ENCODE data around the gene C11orf65. TPM values are rescaled to one million over a fixed set of nuclear protein-coding genes. Genes with fewer than 3 reads are reported as not detected.

Gene C11orf65, protein sequence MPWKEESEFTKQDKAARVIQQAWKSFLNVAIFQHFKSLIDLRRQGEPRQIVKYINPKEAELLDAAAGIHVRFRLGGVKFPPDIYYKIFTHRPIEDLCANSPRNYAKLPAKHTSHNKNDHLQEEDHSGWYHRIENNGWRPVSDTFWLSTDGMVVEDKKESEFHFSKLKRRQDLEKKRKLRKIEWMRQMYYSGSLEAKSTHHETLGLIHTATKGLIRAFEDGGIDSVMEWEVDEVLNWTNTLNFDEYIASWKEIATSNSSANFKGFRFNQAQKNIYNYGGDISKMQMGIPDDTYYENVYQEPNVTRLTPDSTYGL
- 0.46 and 0.49 TPM in 2 replicates for total RNA-seq (2014; rRNA removed; shearing (Covaris generic))

- Histone ChIP-seq H3K27ac (peak within 1 kb of the TSS; percentile 73), H3K4me1 (no peaks in the 10 kb centered on the region), H3K4me3 (peak within 1 kb of the TSS; percentile 65), H3K36me3 (no peaks in the 10 kb centered on the region), H3K27me3 (no peaks in the 10 kb centered on the region), H3K9me3 (replicated peaks) (no peaks in the 10 kb centered on the region)
- DNase-seq: peak; percentile 92 to 96
These were observed at the start of gene C11orf65 for GRCh38 chr11:108467091-108467823. Gene C11orf65, minus strand, starts transcription at chr11:108467529. Its CDS starts 5,970 bp downstream, at chr11:108461559.

DNA sequence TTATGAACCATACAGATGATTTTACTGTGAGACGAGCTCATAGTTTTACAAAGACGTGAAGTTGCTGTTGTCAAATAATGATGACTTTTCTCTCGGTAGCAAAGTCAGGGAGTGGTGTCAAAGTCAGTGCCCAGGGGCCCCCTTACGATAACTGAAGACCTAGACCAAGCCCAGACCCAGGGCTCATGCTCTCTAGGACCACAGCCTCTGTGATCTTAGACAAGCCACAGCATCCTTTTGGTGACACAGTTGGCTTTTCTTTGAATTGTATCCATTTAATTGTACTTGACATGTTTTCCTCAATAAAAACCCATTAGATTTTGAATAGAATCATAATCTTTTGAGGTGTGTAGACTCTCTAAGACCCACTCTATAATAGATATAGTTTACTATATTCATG, 48.8 kb upstream of the C11orf65 start:
- Histone ChIP-seq H3K27ac (no peak overlapping the region), H3K27me3 (no peaks in the 10 kb centered on the region), H3K4me1 (no peaks in the 10 kb centered on the region), H3K9me3 (replicated peaks) (no peaks in the 10 kb centered on the region), H3K36me3 (no peaks in the 10 kb centered on the region), H3K4me3 (no peak overlapping the region)
- no peak for DNase-seq

DNA sequence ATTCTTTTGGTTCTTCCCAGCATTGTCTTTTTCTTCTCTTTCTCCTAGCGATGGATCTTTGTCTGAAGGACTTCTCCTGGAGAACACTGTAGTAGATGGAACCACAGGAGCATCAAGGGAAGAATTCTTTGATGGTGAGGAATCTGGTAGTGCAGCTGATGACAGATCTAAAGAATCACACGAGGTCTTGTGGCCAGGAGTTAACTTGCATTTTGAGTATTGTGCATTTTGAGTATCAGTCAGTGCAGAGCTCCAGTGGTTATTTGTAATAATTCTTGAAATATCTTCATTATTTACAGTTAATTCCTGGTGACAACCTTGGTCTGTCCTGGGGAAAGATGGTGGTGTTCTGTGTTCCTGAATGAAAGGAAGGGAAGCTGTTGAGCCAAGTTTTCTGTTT, 45.4 kb upstream of the C11orf65 start:
- Histone ChIP-seq H3K27me3 (no peaks in the 10 kb centered on the region), H3K36me3 (no peaks in the 10 kb centered on the region), H3K4me1 (no peaks in the 10 kb centered on the region), H3K27ac (no peak overlapping the region), H3K9me3 (replicated peaks) (no peaks in the 10 kb centered on the region), H3K4me3 (no peak overlapping the region)
- no peak for DNase-seq

GRCh38 chr11:108511851-108512474, 44.6 kb upstream of the C11orf65 start:
- Histone ChIP-seq H3K4me1 (no peaks in the 10 kb centered on the region), H3K9me3 (replicated peaks) (no peaks in the 10 kb centered on the region), H3K27me3 (no peaks in the 10 kb centered on the region), H3K36me3 (no peaks in the 10 kb centered on the region), H3K4me3 (no peak overlapping the region), H3K27ac (no peak overlapping the region)
- DNase-seq: no peak

DNA sequence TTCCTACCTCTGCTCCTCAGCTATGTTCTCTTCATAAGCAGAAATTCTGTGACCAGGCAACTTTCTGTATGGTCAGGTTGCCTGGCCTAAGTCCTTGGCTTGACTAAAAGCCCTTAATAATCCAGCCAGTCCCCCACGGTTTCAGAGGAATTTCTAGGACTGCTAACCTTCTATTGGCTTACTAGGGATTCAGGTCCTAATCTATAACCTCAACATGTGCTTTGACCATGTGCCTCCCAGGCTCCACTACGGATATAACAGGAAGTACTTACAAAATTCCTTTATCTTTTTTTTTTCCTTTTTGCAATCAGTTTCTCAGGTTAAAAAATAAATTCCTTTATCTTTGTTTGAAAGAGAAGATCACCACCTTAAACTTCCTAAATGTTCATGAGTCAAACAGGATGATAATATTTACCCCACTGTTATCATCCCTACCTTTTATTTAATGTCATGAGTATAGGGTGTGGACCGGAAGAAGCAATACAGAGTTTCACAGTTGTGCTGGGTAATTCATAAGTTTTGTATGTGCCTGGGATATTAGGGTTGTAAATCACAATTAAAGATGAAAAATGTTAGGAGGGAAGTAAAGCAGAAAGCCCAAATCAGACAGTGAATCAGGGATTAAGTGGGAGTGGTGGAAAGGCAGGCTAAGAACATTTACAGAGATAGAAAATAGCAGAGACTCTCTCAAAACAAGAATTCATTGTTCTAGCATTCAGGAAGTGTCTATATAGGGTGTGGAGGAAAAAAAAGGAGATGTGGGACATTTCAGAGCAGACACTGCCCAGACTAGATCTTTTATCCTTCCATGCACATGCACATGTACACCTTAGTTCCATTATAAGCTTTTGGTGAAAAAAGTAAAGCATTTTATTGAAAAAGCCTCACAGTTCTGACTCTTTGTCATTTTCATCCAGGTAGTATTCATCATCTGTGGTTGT, 41.6 kb upstream of the C11orf65 start:
- H3K4me1 ChIP-seq: no peaks in the 10 kb centered on the region
- no peaks in the 10 kb centered on the region for H3K27me3 ChIP-seq
- no peak for DNase-seq
- H3K36me3 ChIP-seq: no peaks in the 10 kb centered on the region
- no peaks in the 10 kb centered on the region for H3K9me3 ChIP-seq (replicated peaks)
- no peak overlapping the region for H3K4me3 ChIP-seq
- H3K27ac ChIP-seq: no peak overlapping the region

- DNase-seq: no peak
- no peak overlapping the region for H3K4me3 ChIP-seq
- H3K4me1 ChIP-seq: no peaks in the 10 kb centered on the region
- H3K27me3 ChIP-seq: no peaks in the 10 kb centered on the region
- H3K36me3 ChIP-seq: no peaks in the 10 kb centered on the region
- no peak overlapping the region for H3K27ac ChIP-seq
- H3K9me3 ChIP-seq (replicated peaks): no peaks in the 10 kb centered on the region
These were observed 34.1 kb upstream of the C11orf65 start for GRCh38 chr11:108501396-108501795.

GRCh38 chr11:108500721-108501120, 33.4 kb upstream of the C11orf65 start:
- Histone ChIP-seq H3K27me3 (no peaks in the 10 kb centered on the region), H3K36me3 (no peaks in the 10 kb centered on the region), H3K9me3 (replicated peaks) (no peaks in the 10 kb centered on the region), H3K27ac (no peak overlapping the region), H3K4me1 (no peaks in the 10 kb centered on the region), H3K4me3 (no peak overlapping the region)
- no peak for DNase-seq

GRCh38 chr11:108500169-108500568, 32.8 kb upstream of the C11orf65 start:
- H3K36me3 ChIP-seq: no peaks in the 10 kb centered on the region
- H3K27me3 ChIP-seq: no peaks in the 10 kb centered on the region
- no peaks in the 10 kb centered on the region for H3K4me1 ChIP-seq
- no peak overlapping the region for H3K4me3 ChIP-seq
- no peak overlapping the region for H3K27ac ChIP-seq
- DNase-seq: no peak
- H3K9me3 ChIP-seq (replicated peaks): no peaks in the 10 kb centered on the region

DNA sequence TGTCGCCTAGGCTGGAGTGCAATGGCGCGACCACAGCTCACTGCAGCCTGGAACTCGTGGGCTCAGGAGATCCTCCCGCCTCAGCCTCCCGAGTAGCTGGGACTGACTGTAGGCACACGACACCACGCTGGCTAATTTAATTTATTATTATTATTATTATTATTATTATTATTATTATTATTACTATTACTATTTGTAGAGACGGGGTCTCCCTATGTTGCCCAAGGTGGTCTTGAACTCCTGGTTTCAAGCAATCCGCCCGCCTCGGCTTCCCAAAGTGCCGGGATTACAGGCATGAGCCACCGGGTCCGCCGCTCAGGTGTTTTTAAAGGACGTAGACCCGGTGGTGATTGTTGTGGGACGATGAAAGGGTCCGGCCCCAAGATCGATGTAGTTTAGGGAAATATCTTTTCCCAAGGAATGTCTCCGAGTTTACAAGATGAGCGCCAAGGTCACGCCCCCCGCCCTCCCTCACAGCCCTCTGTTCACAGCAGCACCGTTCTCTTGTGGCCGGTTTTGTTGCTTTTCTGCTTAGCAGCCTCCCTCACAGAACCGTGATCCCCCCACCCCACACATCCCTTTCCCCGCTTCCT, 31.6 kb upstream of the C11orf65 start:
- no peaks in the 10 kb centered on the region for H3K9me3 ChIP-seq (replicated peaks)
- H3K4me3 ChIP-seq: peak overlapping the region; percentile 74
- H3K27ac ChIP-seq: peak overlapping the region; percentile 95
- H3K36me3 ChIP-seq: no peaks in the 10 kb centered on the region
- no peaks in the 10 kb centered on the region for H3K4me1 ChIP-seq
- H3K27me3 ChIP-seq: no peaks in the 10 kb centered on the region
- no peak for DNase-seq

GRCh38 chr11:108498046-108498815, 30.9 kb upstream of the C11orf65 start, which contains the start of gene POGLUT3:
Gene POGLUT3, minus strand, starts transcription at chr11:108498384. Its CDS starts 18 bp downstream, at chr11:108498366.
- no peaks in the 10 kb centered on the region for H3K27me3 ChIP-seq
- H3K36me3 ChIP-seq: no peaks in the 10 kb centered on the region
- peak; percentile 68 to 74 for DNase-seq
- peak within 1 kb of the TSS; percentile 95 for H3K27ac ChIP-seq
- peak within 1 kb of the TSS; percentile 74 for H3K4me3 ChIP-seq
- no peaks in the 10 kb centered on the region for H3K9me3 ChIP-seq (replicated peaks)
- no peaks in the 10 kb centered on the region for H3K4me1 ChIP-seq

DNA sequence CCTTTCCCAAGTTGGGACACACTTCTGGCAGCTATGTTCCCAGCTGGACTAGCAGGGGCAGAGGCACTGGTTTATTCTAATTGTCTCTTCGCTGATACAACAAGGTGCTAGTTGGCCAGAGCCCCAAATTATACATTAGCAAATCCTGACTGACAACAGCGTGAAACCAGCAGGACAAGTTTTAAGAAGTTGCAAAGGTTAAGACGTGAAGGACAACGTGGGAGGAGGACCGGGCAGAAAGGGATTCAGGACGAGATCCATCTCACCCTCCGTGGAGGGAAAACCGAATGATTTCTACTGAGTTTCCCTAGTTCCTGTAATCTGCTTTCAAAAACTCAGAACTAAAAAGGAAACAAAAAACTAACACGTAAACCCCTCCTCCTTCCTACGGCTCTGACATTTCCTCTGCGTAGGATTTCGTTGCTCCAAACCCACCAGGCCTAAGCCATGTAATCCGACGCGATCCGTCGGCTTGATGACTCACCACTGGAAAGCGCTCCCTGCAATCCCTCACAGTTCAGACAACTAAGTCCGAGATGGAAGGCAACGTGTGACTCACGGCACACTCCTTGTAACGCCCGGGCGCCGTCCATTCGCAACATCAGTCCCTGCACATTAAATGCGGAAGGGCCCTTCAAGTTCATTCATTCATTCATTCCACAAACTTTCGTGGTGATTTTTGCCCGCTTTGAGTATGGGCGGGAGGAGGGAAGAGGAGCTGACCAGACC, 30.2 kb upstream of the C11orf65 start:
- Histone ChIP-seq H3K4me3 (peak overlapping the region; percentile 74), H3K9me3 (replicated peaks) (no peaks in the 10 kb centered on the region), H3K36me3 (no peaks in the 10 kb centered on the region), H3K27ac (peak overlapping the region; percentile 95), H3K4me1 (no peaks in the 10 kb centered on the region), H3K27me3 (no peaks in the 10 kb centered on the region)
- peak; percentile 87 to 92 for DNase-seq

- Histone ChIP-seq H3K27ac (peak overlapping the region; percentile 95), H3K9me3 (replicated peaks) (no peaks in the 10 kb centered on the region), H3K36me3 (no peaks in the 10 kb centered on the region), H3K4me1 (no peaks in the 10 kb centered on the region), H3K4me3 (peak overlapping the region; percentile 74), H3K27me3 (no peaks in the 10 kb centered on the region)
- no peak for DNase-seq
These were observed 29.4 kb upstream of the C11orf65 start for GRCh38 chr11:108496643-108497256.
